Retinal pigment epithelial cell (primary cell): Measurements from ENCODE around the gene KRTAP22-1.

Experiments
- DNase-seq: peaks from one replicate; pipeline ENCODE4 v3.0.0-alpha.2; 2010; ENCODE audit warnings: low read depth
- H3K4me3 ChIP-seq: 2 replicates; pipeline ENCODE4 v1.5.1; 2011; ENCODE audit warnings: mild to moderate bottlenecking, low read length, control low read depth, moderate library complexity
- CTCF ChIP-seq: conservative IDR thresholded peaks from 2 replicates; pipeline ENCODE4 v1.5.1; 2011; ENCODE audit warnings: low read depth, low read length, control low read depth, inconsistent platforms

KRTAP22-1 gene

GRCh38 chr21:30600787-30601186 lies at the start of gene KRTAP22-1:
Gene KRTAP22-1, plus strand, starts transcription at chr21:30601087.
- TF ChIP-seq CTCF = no peak
- H3K4me3 ChIP-seq = no peak within 1 kb of the TSS
- no peak for DNase-seq

- no peak for TF ChIP-seq CTCF
- no peak overlapping the region for H3K4me3 ChIP-seq
- no peak for DNase-seq
Observed at GRCh38 chr21:30552782-30553181, 48.1 kb upstream of the KRTAP22-1 start.

- no peak for TF ChIP-seq CTCF
- no peak for DNase-seq
- H3K4me3 ChIP-seq = no peak overlapping the region
Observed at GRCh38 chr21:30555095-30555494, 45.8 kb upstream of the KRTAP22-1 start.

- no peak within 1 kb of the TSS for H3K4me3 ChIP-seq
- TF ChIP-seq CTCF = no peak
- DNase-seq = no peak
Observed at GRCh38 chr21:30561264-30561895, 39.5 kb upstream of the KRTAP22-1 start, which contains the start of gene KRTAP19-7. Gene KRTAP19-7, minus strand, starts transcription at chr21:30561314. Its CDS starts 25 bp downstream, at chr21:30561289.

GRCh38 chr21:30561957-30562356 lies 38.9 kb upstream of the KRTAP22-1 start:
- DNase-seq = no peak
- TF ChIP-seq CTCF = no peak
- H3K4me3 ChIP-seq = no peak overlapping the region

GRCh38 chr21:30563072-30563471 lies 37.8 kb upstream of the KRTAP22-1 start:
- no peak for TF ChIP-seq CTCF
- H3K4me3 ChIP-seq = no peak overlapping the region
- DNase-seq = no peak

GRCh38 chr21:30563630-30564029 lies 37.3 kb upstream of the KRTAP22-1 start:
- no peak for DNase-seq
- H3K4me3 ChIP-seq = no peak overlapping the region
- no peak for TF ChIP-seq CTCF
